Tibial nerve (tissue), 3 donors: Measurements from ENCODE around the gene CD93.

Experiments used
- CTCF ChIP-seq, 5 experiments: fragments of 200-600 bp in 3 of 5; fragments of 450-650 bp in 2 of 5; sonication (generic) in 3 of 5; IDR thresholded peaks; one replicate each; pipeline ENCODE4 v1.5.1; 2016 to 2019; ENCODE audit warnings: antibody characterized with exemption in 5 of 5, mild to moderate bottlenecking in 3 of 5, moderate library complexity in 2 of 5
- POLR2A ChIP-seq, 2 donors: fragments of 450-650 bp; IDR thresholded peaks; one replicate each; pipeline ENCODE4 v1.6.1; 2017; ENCODE audit warnings: antibody characterized with exemption in 2 of 2, mild to moderate bottlenecking in 2 of 2, moderate library complexity in 2 of 2

GRCh38 chr20:23118766-23119165, 32.6 kb upstream of the CD93 start:
- TF ChIP-seq CTCF (IDR thresholded peaks at IDR 0.05) (no peak), POLR2A (IDR thresholded peaks at IDR 0.05) (no peak)
